Spleen (tissue), 11 donors: ENCODE results near the gene VPS26A. TPM values are rescaled to one million over a fixed set of nuclear protein-coding genes. Genes with fewer than 3 reads are reported as not detected.

Source experiments
- DNase-seq: peaks from one replicate; pipeline ENCODE4 v3.0.0-alpha.2; 2020
- H3K27ac ChIP-seq, 8 donors: fragments of 200-600 bp; sonication (generic) in 7 of 8; 1 replicate in 4 of 8; 2 replicates in 4 of 8; pipeline versions ENCODE4 v1.5.0 to v1.8.0; 2016 to 2021; ENCODE audit warnings: inconsistent platforms in 4 of 8, mild to moderate bottlenecking in 4 of 8, moderate library complexity in 1 of 8
- H3K27me3 ChIP-seq, 7 donors: fragments of 200-600 bp; sonication (generic) in 6 of 7; replicated peaks in 1 of 7; 1 replicate in 4 of 7; 2 replicates in 3 of 7; pipeline versions ENCODE4 v1.5.0 to v1.8.0; 2016 to 2021; ENCODE audit warnings: inconsistent platforms in 3 of 7, mild to moderate bottlenecking in 1 of 7
- H3K36me3 ChIP-seq, 6 donors: fragments of 200-600 bp; sonication (generic) in 5 of 6; 1 replicate in 4 of 6; 2 replicates in 2 of 6; pipeline versions ENCODE4 v1.5.0 to v1.8.0; 2016 to 2021; ENCODE audit warnings: inconsistent platforms in 2 of 6
- H3K4me1 ChIP-seq, 6 donors: fragments of 200-600 bp; sonication (generic) in 5 of 6; 1 replicate in 3 of 6; 2 replicates in 3 of 6; pipeline versions ENCODE4 v1.5.0 to v1.8.0; 2016 to 2021; ENCODE audit warnings: inconsistent platforms in 3 of 6
- H3K4me3 ChIP-seq, 8 donors: fragments of 200-600 bp; sonication (generic) in 7 of 8; 1 replicate in 4 of 8; 2 replicates in 4 of 8; pipeline versions ENCODE4 v1.5.0 to v1.8.0; 2016 to 2021; ENCODE audit warnings: inconsistent platforms in 4 of 8, mild to moderate bottlenecking in 4 of 8, moderate library complexity in 2 of 8
- H3K9me3 ChIP-seq, 8 donors: fragments of 200-600 bp; sonication (generic) in 7 of 8; 1 replicate in 4 of 8; 2 replicates in 4 of 8; pipeline versions ENCODE4 v1.5.0 to v1.8.0; 2016 to 2021; ENCODE audit warnings: inconsistent platforms in 4 of 8
- POLR2A ChIP-seq, 3 donors: fragments of 450-650 bp; IDR thresholded peaks; one replicate each; pipeline ENCODE4 v1.5.1; 2017; ENCODE audit warnings: antibody characterized with exemption in 3 of 3, mild to moderate bottlenecking in 1 of 3
- POLR2AphosphoS5 ChIP-seq, 3 donors: sonication (generic); formaldehyde crosslinking; IDR thresholded peaks; one replicate each; pipeline ENCODE4 v1.5.1; 2017; ENCODE audit warnings: antibody characterized with exemption in 3 of 3
- WGBS, 5 donors: extraction: QIAGEN DNeasy Blood & Tissue Kit in 3 of 5; methylation state at CpG; one replicate each; pipeline versions ENCODE4 v1.1.5 to v1.1.7; 2013 to 2018; 5-methylcytosine and 5-hydroxymethylcytosine counted together
- intact Hi-C: fragments of 100-400 bp; cut with DNase I; formaldehyde crosslinking; loops from one replicate; pipeline ENCODE4 v1.15.0; 2023; ENCODE audit warnings: low total_unique reads
- polyA plus RNA-seq, 3 donors: library from polyadenylated mRNA; stranded (reverse); fragments of 200-250 nt; gene quantifications; one replicate each; pipeline ENCODE4 v1.2.1, GENCODE V29; 2013
- total RNA-seq, 7 donors: library from RNA; depleted of rRNA in 3 of 7; stranded (reverse); fragments of >200 nt in 3 of 7; fragmentation: NEBNext Ultra II Directional in 4 of 7; extraction: Animal tissue kit (Norgen Biotek cat#: 25700) in 4 of 7; gene quantifications; one replicate each; pipeline versions ENCODE4 v1.1.0 to v1.2.1, GENCODE V29; 2016 to 2021
- TF ChIP-seq, protein P1 (sequence below), 11 experiments: fragments of 200-600 bp in 7 of 11; fragments of 450-650 bp in 4 of 11; sonication (generic) in 4 of 11; IDR thresholded peaks in 8 of 11; conservative IDR thresholded peaks in 3 of 11; 1 replicate in 7 of 11; 2 replicates in 4 of 11; pipeline versions ENCODE4 v1.4.0 to v1.8.0; 2016 to 2021; ENCODE audit warnings: antibody characterized with exemption in 11 of 11, inconsistent platforms in 4 of 11, mild to moderate bottlenecking in 1 of 11
- donor health status: healthy with polysubstance abuse.
- donor health status: DM: no; HTN: no; CAD: no; lungs with moderate emphysema.
- donor health status: DM: no; HTN: no; CAD: no.
- donor health status: Bipolar disorder and iron deficiency.
- donor health status: healthy.
- donor health status: DM: no; HTN: no; CAD: no.
- donor health status: DM: yes; HTN: yes; CAD: no.

VPS26A gene
- total and polyA plus RNA-seq, 10 donors: 17.8 to 53.0 (median 32.4) TPM

DNA sequence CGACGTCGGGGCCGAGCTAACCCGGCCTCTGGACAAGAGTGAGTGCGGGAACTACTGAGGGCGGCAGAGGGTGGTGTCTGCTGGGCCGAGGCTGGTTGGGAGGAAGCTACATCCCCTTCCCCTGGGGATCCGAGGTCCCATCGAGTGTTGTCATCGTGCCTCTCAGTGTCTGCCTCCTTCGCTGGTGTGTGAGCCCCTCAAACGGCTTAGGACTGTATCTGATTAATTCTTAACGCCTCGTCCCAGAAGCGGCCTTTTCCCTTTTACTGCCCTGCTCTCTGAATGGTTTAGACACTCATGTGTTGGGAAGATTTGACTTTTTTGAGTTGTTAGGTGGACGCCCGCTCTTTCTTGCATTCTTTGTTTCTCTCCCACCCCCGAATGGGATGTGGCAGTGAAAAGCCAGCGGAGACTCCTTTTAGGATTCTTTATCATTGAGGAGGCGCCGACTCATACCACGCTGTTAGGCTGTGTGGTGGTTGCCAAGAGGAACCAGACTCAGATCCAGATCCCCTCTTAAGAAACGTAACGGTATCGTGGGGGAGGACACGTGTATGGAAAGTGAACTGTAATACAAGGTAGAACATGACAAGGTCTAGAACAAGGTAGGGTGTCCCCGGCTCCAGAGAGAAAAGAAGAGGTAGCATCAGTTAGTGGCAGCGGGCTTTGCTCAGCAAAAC, 56.7 kb downstream of the VPS26A start:
- no peak for DNase-seq
- peak overlapping the region; percentile 92 to 98 (median 93) for H3K27ac ChIP-seq
- H3K4me1 ChIP-seq: peaks cover 24 to 58% (median 38%) of the 10 kb centered on the region in 6 donors
- TF ChIP-seq, protein P1, sequence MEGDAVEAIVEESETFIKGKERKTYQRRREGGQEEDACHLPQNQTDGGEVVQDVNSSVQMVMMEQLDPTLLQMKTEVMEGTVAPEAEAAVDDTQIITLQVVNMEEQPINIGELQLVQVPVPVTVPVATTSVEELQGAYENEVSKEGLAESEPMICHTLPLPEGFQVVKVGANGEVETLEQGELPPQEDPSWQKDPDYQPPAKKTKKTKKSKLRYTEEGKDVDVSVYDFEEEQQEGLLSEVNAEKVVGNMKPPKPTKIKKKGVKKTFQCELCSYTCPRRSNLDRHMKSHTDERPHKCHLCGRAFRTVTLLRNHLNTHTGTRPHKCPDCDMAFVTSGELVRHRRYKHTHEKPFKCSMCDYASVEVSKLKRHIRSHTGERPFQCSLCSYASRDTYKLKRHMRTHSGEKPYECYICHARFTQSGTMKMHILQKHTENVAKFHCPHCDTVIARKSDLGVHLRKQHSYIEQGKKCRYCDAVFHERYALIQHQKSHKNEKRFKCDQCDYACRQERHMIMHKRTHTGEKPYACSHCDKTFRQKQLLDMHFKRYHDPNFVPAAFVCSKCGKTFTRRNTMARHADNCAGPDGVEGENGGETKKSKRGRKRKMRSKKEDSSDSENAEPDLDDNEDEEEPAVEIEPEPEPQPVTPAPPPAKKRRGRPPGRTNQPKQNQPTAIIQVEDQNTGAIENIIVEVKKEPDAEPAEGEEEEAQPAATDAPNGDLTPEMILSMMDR (IDR thresholded peaks at IDR 0.05 in 8 of 11, conservative IDR thresholded peaks at IDR 0.05 in 3 of 11): no peak
- TF ChIP-seq POLR2A (IDR thresholded peaks at IDR 0.05) (no peak), POLR2AphosphoS5 (IDR thresholded peaks at IDR 0.05) (no peak)
- no peaks in the 10 kb centered on the region for H3K27me3 ChIP-seq
- peak overlapping the region; percentile 91 to 100 (median 94) for H3K4me3 ChIP-seq
- 3 to 4% (median 4%) methylated on average over 27 to 29 of the region's 29 CpGs for WGBS, 5 donors
- peaks cover 0 to 34% (median 14%) of the 10 kb centered on the region in 6 donors for H3K36me3 ChIP-seq
- intact Hi-C loops: no loop called here
- H3K9me3 ChIP-seq: no peaks in the 10 kb centered on the region

DNA sequence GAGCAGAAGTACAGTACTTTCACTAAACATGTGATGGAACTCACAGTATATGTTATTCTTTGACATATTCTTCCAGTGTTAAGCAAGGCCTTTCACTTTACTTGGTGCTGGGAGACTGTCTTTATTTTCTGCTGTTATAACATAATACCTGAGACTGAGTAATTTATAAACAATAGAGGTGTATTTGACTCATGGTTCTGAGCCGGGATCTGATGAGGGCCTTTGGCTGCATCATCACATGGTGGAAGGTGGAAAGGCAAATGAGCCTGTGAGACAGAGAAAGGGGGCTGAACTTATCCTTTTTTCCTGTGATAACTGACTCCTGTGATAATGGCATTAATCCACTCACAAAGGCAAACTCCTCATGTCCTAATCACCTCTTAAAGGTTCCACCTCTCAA, 57.5 kb downstream of the VPS26A start:
- WGBS, 5 donors: 52 to 88% (median 77%) methylated on average over 1 of the region's 1 CpG
- Histone ChIP-seq H3K4me1 (peaks cover 24 to 58% (median 38%) of the 10 kb centered on the region in 6 donors), H3K9me3 (no peaks in the 10 kb centered on the region), H3K27ac (no peak overlapping the region), H3K27me3 (no peaks in the 10 kb centered on the region), H3K36me3 (peaks cover 0 to 42% (median 22%) of the 10 kb centered on the region in 6 donors), H3K4me3 (peak overlapping the region in 7 of 8 donors; percentile 91 to 100 (median 95))
- TF ChIP-seq, protein P1 (IDR thresholded peaks at IDR 0.05 in 8 of 11, conservative IDR thresholded peaks at IDR 0.05 in 3 of 11): no peak
- TF ChIP-seq POLR2AphosphoS5 (IDR thresholded peaks at IDR 0.05) (no peak), POLR2A (IDR thresholded peaks at IDR 0.05) (no peak)
- intact Hi-C loops: no loop called here
- DNase-seq: no peak

DNA sequence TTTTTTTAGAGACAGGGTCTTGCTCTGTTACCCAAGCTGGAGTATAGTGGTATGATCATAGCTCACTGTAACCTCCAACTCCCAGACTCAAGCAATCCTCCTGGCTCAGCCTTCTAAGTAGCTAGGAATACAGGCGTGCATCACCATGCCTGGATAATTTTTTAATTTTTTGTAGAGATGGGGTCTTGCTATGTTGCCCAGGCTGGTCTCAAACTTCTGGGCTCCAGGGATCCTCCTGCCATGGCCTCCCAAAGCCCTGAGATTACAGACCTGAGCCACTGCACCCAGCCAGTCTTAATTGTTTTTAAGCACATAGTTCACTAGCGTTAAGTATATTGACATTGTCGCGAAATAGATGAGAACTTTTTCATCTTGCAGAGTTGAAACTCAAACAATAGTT, 58.0 kb downstream of the VPS26A start:
- H3K9me3 ChIP-seq: no peaks in the 10 kb centered on the region
- H3K36me3 ChIP-seq: peaks cover 0 to 48% (median 28%) of the 10 kb centered on the region in 6 donors
- 93 to 97% (median 95%) methylated on average over 4 of the region's 4 CpGs for WGBS, 5 donors
- no peak overlapping the region for H3K27ac ChIP-seq
- H3K4me1 ChIP-seq: peaks cover 24 to 58% (median 38%) of the 10 kb centered on the region in 6 donors
- peak overlapping the region in 1 of 8 donors; percentile 100 for H3K4me3 ChIP-seq
- TF ChIP-seq POLR2A (IDR thresholded peaks at IDR 0.05) (no peak), POLR2AphosphoS5 (IDR thresholded peaks at IDR 0.05) (no peak)
- TF ChIP-seq, protein P1 (IDR thresholded peaks at IDR 0.05 in 8 of 11, conservative IDR thresholded peaks at IDR 0.05 in 3 of 11): no peak
- intact Hi-C loops: no loop called here
- no peaks in the 10 kb centered on the region for H3K27me3 ChIP-seq
- DNase-seq: no peak

DNA sequence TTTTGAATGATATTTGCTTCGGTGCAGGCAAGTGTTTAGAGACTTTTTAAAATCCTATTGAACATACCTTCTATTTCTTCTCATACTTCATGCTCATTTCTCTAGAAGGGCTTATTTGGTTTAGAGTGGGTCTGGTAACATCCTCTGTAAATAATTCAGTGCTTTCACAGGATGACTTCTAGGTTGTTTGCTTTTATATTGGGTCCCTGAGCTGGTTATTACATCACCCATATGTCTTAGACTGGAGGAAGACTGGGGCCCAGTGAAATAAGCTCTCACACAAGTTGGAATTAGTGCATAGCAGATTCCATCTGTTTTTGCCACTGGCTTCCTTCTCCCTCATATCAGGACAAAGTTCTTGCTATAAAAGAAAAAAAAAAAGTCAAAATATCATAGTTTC, 62.5 kb downstream of the VPS26A start:
- WGBS, 5 donors: 92 to 98% (median 95%) methylated on average over 1 of the region's 1 CpG
- intact Hi-C loops: no loop called here
- Histone ChIP-seq H3K27ac (no peak overlapping the region), H3K27me3 (no peaks in the 10 kb centered on the region), H3K4me3 (no peak overlapping the region), H3K36me3 (peaks cover 0 to 93% (median 66%) of the 10 kb centered on the region in 6 donors), H3K4me1 (peaks cover 11 to 36% (median 19%) of the 10 kb centered on the region in 6 donors), H3K9me3 (no peaks in the 10 kb centered on the region)
- DNase-seq: no peak
- TF ChIP-seq POLR2AphosphoS5 (IDR thresholded peaks at IDR 0.05): no peak
- TF ChIP-seq, protein P1 (IDR thresholded peaks at IDR 0.05 in 8 of 11, conservative IDR thresholded peaks at IDR 0.05 in 3 of 11): no peak
- no peak for TF ChIP-seq POLR2A (IDR thresholded peaks at IDR 0.05)
